Stimulated activated effector memory CD8-positive, alpha-beta T cell treated with anti-CD3 and anti-CD28 coated beads, Interleukin-12 subunit alpha, Interleukin-12 subunit beta, amount 100 ng/mL, for 72 hours (primary cell): ENCODE results near the gene CBR1.

Experiments
- ATAC-seq: fragments of 150-1000 bp; cut with Tn5 transposase; 2 replicates; pipeline ENCODE4 v1.10.0; 2021
- DNase-seq, 2 donors: peaks; one replicate each; pipeline ENCODE4 v3.0.0; 2021 to 2022; ENCODE audit warnings: low spot score in 2 of 2
- H3K27ac Mint-ChIP-seq: one replicate; pipeline ENCODE4 v1.8.0; 2022; ENCODE audit warnings: mild to moderate bottlenecking, mixed read lengths
- H3K36me3 Mint-ChIP-seq: one replicate; pipeline ENCODE4 v1.8.0; 2022; ENCODE audit warnings: mild to moderate bottlenecking, mixed read lengths
- H3K4me1 Mint-ChIP-seq: one replicate; pipeline ENCODE4 v1.8.0; 2022; ENCODE audit warnings: mixed read lengths
- H3K4me3 Mint-ChIP-seq: one replicate; pipeline ENCODE4 v1.8.0; 2022; ENCODE audit warnings: mild to moderate bottlenecking, mixed read lengths
- H3K9me3 Mint-ChIP-seq: one replicate; pipeline ENCODE4 v1.8.0; 2022; ENCODE audit warnings: mixed read lengths

The CBR1 gene

DNA sequence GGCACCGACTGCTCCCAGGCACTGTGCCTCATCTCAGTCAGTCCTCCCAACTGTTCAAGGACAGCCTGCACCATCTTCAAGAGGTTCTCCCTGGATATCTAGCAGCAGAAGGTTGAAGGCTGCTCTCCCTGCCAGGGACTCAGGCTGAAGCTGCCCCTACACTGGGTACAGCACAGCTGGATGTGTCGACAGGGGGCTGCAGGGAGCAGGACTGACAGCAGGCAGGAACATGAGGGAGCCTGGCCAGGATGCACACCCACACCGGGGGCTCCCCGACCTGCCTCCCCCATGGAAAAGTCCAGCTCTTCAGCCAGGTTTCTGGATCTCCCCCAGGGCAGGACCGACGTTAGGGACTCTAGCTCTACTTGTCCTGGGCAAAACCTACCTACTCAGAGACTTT, 30.0 kb upstream of the CBR1 start:
- Mint-ChIP-seq H3K36me3 (peaks cover 100% of the 10 kb centered on the region), H3K4me3 (no peak overlapping the region), H3K27ac (peak overlapping the region; percentile 26), H3K9me3 (no peaks in the 10 kb centered on the region), H3K4me1 (peaks cover 3% of the 10 kb centered on the region)
- DNase-seq = no peak
- ATAC-seq = no peak

DNA sequence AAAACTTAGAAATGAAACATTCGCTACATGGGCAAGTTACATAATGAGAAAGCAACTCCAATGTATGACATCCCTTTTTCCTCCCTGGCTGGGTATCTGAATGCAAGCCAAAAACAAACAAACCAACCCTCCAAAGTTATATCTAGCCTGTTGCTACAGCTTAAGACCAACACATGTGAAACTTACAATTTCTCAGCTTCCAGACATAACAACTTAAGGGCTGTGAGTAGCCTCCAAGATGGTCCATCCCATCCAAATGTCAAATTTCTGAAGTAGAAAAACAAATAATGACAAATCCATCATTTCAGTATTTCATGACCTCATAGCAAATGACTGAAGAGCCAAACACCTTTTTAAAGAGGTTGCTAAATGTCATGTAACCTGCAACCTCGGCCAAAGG, 29.4 kb upstream of the CBR1 start:
- ATAC-seq (no peak), DNase-seq (no peak)
- Mint-ChIP-seq H3K36me3 (peaks cover 100% of the 10 kb centered on the region), H3K9me3 (no peaks in the 10 kb centered on the region), H3K27ac (no peak overlapping the region), H3K4me1 (peaks cover 7% of the 10 kb centered on the region), H3K4me3 (no peak overlapping the region)

DNA sequence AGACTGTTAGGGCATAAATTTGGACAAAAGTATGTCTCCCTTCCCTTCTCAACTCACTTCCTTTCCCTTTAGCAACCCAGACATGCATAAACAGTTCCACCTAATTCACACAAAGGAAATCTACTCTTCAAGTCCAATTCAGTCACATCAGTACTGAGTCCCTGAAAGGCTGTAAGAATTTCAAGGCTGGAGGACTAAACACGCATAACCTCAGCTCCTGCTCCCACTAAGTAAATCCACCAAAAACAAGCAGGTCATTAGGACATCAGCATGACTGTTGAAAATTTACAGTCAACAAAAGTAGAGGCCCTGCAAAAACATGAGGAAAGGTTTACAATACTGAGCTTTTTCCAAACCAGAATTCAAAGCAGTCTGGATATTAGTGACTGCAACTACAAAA, 27.9 kb upstream of the CBR1 start:
- H3K9me3 Mint-ChIP-seq = no peaks in the 10 kb centered on the region
- peaks cover 7% of the 10 kb centered on the region for H3K4me1 Mint-ChIP-seq
- H3K27ac Mint-ChIP-seq = peak overlapping the region; percentile 48
- H3K36me3 Mint-ChIP-seq = peaks cover 97% of the 10 kb centered on the region
- H3K4me3 Mint-ChIP-seq = no peak overlapping the region
- ATAC-seq = no peak
- no peak for DNase-seq

DNA sequence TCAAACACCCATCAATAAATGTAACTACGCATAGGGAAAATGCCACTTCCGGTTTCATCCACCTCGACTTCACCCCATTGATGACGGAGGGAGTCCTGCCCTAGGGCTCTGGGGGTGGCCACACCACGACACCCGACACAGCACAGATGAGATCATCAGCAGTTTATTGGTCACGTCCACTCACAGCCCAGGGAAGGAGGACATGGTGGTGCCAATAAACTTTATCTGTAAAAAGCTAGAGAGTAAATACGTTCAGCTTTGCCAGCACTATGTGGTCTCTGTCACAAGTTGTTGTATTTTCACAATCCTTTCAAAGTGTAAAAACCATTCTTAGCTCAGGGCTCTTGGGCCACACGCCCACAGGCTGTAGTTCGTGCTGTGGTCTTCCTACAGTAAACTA, 25.8 kb upstream of the CBR1 start:
- Mint-ChIP-seq H3K4me1 (peaks cover 7% of the 10 kb centered on the region), H3K36me3 (peaks cover 97% of the 10 kb centered on the region), H3K9me3 (no peaks in the 10 kb centered on the region), H3K4me3 (no peak overlapping the region), H3K27ac (no peak overlapping the region)
- ATAC-seq (no peak), DNase-seq (no peak)

DNA sequence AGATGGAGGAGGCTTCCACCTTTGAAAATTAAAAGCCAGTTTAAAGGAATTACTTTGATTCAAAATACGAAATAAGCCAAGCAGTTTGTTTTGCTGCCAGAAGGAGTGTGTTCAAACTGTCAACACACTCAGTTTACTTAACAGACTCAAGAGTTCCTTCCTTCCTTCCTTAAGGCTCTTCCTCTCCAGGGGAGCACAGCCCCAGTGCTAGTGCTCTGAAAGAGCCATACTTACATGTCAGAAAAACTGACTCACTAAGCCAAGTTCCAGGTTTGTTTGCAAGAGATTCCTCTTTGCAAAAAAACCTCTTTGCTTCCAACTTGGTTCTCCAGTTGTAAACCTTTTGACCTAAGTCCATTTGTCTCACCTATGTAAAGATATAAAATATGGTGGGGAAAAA, 23.8 kb upstream of the CBR1 start:
- peaks cover 91% of the 10 kb centered on the region for H3K36me3 Mint-ChIP-seq
- H3K9me3 Mint-ChIP-seq = no peaks in the 10 kb centered on the region
- no peak overlapping the region for H3K4me3 Mint-ChIP-seq
- H3K27ac Mint-ChIP-seq = no peak overlapping the region
- peaks cover 11% of the 10 kb centered on the region for H3K4me1 Mint-ChIP-seq
- DNase-seq (no peak), ATAC-seq (no peak)

DNA sequence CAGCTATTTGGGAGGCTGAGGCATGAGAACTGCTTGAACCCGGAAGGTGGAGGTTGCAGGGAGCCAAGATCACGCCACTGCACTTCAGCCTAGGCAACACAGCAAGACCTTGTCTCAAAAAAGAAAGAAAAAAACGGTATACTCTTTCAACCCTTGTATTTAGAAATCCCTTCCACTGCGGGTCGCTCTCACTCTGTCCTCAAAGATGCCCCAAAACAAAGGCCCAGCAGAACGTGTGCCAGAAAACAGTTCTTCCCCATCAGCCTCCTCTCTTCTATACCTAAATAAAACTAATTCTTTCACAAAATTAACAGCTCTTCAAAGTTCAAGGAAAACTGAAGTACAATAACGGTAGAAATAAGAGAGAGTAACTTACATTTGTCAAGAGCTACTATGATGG, 22.7 kb upstream of the CBR1 start:
- peaks cover 11% of the 10 kb centered on the region for H3K4me1 Mint-ChIP-seq
- no peak overlapping the region for H3K27ac Mint-ChIP-seq
- ATAC-seq = no peak
- H3K9me3 Mint-ChIP-seq = no peaks in the 10 kb centered on the region
- H3K4me3 Mint-ChIP-seq = no peak overlapping the region
- peaks cover 91% of the 10 kb centered on the region for H3K36me3 Mint-ChIP-seq
- DNase-seq = no peak

DNA sequence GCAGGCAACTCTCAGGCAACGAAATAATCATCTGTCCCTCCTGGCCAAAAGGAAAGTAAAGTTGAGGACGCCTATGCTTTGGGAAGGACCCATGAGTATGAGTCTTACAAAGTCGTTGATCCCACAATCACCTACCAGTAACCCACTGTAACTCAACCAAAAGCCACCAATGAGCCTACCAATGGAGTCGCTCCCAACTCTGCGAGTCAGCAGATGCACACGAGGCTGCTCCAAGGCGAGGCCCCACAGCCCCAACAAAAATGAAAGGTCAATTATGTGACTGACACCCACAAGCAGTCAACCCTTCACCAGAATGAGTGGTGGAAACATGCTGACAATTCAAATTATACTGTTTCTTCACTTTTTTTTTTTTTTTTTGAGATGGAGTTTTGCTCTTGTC, 21.5 kb upstream of the CBR1 start:
- Mint-ChIP-seq H3K27ac (peak overlapping the region; percentile 29), H3K36me3 (peaks cover 91% of the 10 kb centered on the region)
- ATAC-seq = peak; percentile 51

DNA sequence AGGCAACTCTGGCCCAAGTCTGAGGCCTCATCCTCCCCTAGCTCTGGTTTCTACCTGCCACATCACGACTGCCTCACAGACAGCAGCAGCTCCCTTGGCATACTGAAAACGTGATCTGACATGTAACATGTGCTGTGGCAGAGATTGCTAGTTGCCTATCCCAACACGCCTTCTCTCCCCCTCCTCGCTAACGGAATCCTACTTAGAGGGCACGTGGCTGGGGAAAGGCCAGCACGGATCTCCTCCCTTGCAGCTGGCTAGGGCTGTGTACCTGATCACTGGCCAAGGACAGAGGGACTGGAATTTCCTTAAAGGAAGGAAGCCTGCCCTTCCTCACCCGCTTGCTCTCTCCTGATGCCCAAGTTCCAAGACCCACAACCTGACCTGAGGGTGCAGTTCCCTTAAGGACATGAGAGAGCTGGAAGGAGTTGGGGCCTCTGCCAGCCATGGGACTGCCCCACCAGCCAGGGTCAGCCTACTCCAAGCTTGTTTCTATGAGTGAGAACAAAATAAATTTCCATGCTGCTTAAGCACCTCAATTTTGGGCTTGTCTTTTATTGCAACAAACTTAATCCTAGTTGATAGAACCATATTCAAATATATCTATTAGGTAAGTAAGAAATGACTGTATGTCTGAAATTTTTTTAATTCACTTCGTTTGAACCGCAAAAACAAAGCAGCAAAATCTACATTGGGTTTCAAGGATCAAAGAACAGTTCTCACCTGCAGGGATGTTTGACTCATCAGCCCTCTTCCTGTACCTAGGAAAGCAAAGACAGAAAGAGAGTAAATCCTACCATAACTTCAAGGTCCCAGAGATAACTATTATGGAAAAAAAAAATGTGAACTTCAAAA, 16.7 kb upstream of the CBR1 start:
- DNase-seq = no peak
- H3K4me3 Mint-ChIP-seq = no peak overlapping the region
- no peak overlapping the region for H3K27ac Mint-ChIP-seq
- no peak for ATAC-seq
- no peaks in the 10 kb centered on the region for H3K9me3 Mint-ChIP-seq
- peaks cover 90% of the 10 kb centered on the region for H3K36me3 Mint-ChIP-seq
- peaks cover 11% of the 10 kb centered on the region for H3K4me1 Mint-ChIP-seq

More for the DNA sequence above, 21.5 kb upstream of the CBR1 start:
- H3K4me1 Mint-ChIP-seq = peaks cover 11% of the 10 kb centered on the region
- H3K9me3 Mint-ChIP-seq = no peaks in the 10 kb centered on the region
- no peak for DNase-seq
- no peak overlapping the region for H3K4me3 Mint-ChIP-seq

DNA sequence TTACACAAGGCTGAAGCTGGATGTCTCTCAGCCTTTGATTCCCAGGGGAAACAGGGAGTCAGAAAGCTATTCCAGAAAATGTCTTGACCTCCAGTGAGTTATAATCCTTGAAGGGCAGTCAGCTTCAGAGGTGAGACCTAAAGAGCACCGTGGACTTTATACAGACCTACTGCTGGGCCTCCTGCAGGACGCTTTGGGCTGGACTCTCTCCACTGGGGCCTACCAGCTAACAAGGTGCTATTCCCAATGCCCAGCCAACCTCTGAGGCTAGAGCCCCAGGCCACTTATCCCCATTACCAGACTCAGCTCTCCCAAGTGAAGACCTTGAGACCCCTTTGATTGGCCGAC, 16.1 kb upstream of the CBR1 start:
- H3K27ac Mint-ChIP-seq = no peak overlapping the region
- no peak overlapping the region for H3K4me3 Mint-ChIP-seq
- no peak for DNase-seq
- H3K9me3 Mint-ChIP-seq = no peaks in the 10 kb centered on the region
- peaks cover 16% of the 10 kb centered on the region for H3K4me1 Mint-ChIP-seq
- peaks cover 90% of the 10 kb centered on the region for H3K36me3 Mint-ChIP-seq
- no peak for ATAC-seq

DNA sequence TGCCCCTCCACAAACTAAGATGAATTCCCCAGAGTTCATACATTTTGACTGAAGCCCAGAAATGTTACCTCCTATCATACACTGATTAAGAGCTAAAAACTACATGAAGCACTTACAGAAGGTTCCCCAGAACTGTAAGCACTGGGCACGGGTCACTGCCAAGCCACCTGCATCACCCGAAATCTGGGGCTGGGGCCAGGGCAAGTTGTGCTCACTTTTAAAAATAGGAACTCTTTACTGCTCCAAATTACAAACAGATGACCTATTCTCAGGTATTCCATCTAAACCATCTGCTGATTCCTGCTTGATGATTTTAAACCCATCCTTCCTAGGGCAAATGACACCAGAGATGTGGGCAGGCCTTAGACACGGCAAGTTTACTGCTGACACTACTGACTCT, 14.3 kb upstream of the CBR1 start:
- Mint-ChIP-seq H3K4me1 (peaks cover 11% of the 10 kb centered on the region), H3K9me3 (no peaks in the 10 kb centered on the region), H3K4me3 (no peak overlapping the region), H3K36me3 (peaks cover 85% of the 10 kb centered on the region), H3K27ac (no peak overlapping the region)
- ATAC-seq = no peak
- DNase-seq = no peak

DNA sequence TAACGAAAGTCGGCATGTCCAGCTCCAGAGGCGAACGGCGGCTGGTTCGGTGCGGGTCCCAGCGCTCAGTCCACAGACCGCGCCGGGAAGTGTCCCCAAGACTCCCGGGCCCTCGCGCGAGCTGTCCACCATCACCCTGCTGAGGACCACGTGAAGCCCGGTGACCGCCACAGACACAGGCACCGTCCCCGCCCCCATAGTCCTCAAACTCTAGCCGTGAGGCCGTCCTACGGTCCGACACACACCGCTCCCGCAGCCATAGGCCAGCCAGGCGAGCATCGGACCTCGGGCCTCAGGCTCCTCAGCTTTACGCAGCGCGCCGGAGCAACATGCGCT, 10.0 kb upstream of the CBR1 start:
- no peak for DNase-seq
- ATAC-seq = peak; percentile 60
- H3K4me1 Mint-ChIP-seq = peaks cover 11% of the 10 kb centered on the region
- peak overlapping the region; percentile 96 for H3K27ac Mint-ChIP-seq
- peaks cover 54% of the 10 kb centered on the region for H3K36me3 Mint-ChIP-seq
- H3K4me3 Mint-ChIP-seq = peak overlapping the region; percentile 90
- H3K9me3 Mint-ChIP-seq = no peaks in the 10 kb centered on the region

DNA sequence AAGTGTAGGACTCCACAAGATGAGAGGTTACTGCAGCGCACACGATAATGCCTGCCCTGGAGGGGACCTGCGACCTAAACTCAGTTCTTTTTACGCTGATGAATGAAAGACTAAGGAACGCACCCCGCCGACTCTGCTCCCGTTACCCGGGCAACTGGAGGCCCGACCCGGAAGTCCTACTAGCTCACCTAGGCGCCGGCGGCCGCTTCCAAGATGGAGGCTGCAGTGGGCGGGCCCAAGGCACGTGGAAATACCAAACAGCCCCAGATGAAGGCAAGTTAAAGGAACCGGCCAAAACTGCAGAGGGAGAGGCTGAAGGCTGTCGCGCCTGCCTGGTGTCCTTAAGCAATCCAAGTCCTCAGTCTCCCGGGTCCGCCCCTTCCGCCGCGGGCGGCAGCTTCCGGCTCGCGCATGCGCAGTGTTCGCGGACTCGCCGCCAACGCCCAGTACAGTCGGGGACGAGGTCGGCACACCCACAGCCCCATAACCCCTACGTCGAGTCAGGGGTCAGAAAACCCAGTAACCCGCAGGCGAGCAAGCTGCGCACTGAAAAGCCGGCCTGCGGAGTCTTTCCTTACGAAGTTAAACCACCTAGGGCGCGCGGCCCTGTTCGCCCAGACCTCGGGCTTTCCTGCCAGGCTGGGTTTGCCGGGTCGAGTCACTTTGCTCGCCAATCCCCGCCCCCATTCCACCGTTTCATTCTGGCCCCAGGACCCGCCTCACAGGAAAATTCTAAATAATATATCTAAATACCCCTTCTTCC, 9.5 kb upstream of the CBR1 start, which contains the start of gene SETD4:
SETD4 (minus strand) TSS at position 368 of the 763 bp plus-strand sequence. CDS start 1,638 bp downstream, outside the sequence.
- Mint-ChIP-seq H3K4me1 (peaks cover 11% of the 10 kb centered on the region), H3K4me3 (peak within 1 kb of the TSS; percentile 90), H3K27ac (peak within 1 kb of the TSS; percentile 96), H3K36me3 (peaks cover 48% of the 10 kb centered on the region), H3K9me3 (no peaks in the 10 kb centered on the region)
- ATAC-seq (peak; percentile 93), DNase-seq (peak; percentile 96 to 99)

DNA sequence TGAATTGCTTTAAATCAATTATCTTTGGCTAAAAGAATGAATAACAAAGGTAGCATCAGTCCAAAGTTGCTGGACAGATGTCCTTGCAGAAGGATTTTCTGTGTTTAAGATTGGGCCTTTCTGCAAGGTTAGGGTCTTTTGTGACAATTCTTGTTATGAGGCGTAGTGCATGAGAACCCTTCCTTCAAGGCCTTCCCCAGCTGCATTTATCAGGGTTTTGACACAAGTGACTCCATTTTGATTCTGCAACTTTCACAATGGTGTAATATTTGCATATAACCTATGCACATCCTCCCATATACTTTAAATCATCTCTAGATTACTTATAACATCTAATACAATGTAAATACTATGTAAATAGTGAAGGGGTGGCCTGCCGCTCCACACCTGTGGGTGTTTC, 8.4 kb upstream of the CBR1 start:
- Mint-ChIP-seq H3K36me3 (peaks cover 37% of the 10 kb centered on the region), H3K4me1 (peaks cover 17% of the 10 kb centered on the region), H3K9me3 (no peaks in the 10 kb centered on the region), H3K4me3 (peak overlapping the region; percentile 90), H3K27ac (no peak overlapping the region)
- no peak for DNase-seq
- no peak for ATAC-seq

DNA sequence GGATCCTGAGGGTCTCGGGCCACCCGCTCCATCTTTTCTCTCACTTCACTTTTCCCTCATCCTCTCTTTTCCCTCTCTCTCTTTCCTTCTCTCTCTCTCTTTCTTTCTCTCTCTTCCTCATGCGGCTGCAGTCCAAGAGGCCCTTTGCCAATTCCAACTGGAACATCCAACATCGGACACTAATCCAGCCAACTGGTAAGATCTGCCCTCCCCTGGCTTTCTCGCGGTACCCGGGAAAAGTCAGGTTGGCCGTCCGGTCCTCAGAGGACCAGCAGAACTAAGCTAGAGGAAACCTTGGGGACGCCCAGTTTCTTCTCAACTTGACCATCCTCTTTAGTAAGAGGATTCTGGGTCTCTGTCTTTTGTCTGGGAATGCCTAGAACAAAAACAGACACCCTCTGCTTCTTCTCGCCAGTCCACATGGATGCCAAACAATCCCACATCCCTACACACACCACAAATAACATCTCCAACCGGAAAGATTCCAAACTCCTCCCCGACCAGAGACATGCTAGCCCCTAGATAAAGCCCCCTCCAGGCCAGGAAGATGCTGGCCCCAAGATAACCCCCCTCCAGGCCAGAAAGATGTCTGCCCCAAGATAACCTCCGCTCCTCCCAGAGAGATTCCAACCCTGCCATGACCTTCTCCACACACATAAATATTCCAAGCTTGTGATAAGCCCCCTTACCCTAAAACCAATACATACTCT, 6.3 kb upstream of the CBR1 start:
- no peak for ATAC-seq
- H3K4me3 Mint-ChIP-seq = no peak overlapping the region
- H3K36me3 Mint-ChIP-seq = peaks cover 17% of the 10 kb centered on the region
- peak overlapping the region; percentile 46 for H3K27ac Mint-ChIP-seq
- peaks cover 6% of the 10 kb centered on the region for H3K4me1 Mint-ChIP-seq
- H3K9me3 Mint-ChIP-seq = no peaks in the 10 kb centered on the region
- DNase-seq = no peak

DNA sequence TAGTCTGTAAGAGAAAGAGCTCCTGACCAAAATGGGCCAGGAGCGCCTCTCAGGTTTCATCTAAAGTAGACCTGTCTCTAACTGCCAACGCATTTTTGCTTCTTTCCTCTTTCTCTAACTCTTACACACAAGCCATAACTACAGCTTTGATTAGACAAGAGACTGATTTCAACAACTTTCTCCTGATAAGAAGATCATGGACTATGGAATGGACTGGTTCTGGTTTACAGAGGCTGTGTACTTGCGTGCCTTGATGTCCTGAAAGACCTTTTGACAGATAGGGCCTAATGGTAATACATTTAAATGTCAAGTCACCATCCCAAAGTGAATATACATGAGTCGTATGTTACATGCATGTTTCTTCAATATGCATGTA, 5.8 kb upstream of the CBR1 start:
- no peak for DNase-seq
- H3K27ac Mint-ChIP-seq = peak overlapping the region; percentile 46
- H3K4me1 Mint-ChIP-seq = peaks cover 10% of the 10 kb centered on the region
- ATAC-seq = no peak
- H3K36me3 Mint-ChIP-seq = peaks cover 12% of the 10 kb centered on the region
- peaks cover 3% of the 10 kb centered on the region for H3K9me3 Mint-ChIP-seq
- H3K4me3 Mint-ChIP-seq = no peak overlapping the region
